HCT116 (cell line): ENCODE results near the gene NTSR1. TPM values are rescaled to one million over a fixed set of nuclear protein-coding genes. Genes with fewer than 3 reads are reported as not detected.

Experiments
- ATAC-seq: fragments of 200-7000 bp; cut with Tn5 transposase; 2 replicates; pipeline ENCODE4 v1.9.1; 2020; ENCODE audit warnings: mild to moderate bottlenecking, moderate library complexity
- BruUV-seq: library from RNA; stranded (reverse); fragments of 400-500 nt; replicated peaks from 2 replicates; lab custom pipeline; 2021; lab: Mats Ljungman, UMichigan
- CTCF ChIA-PET: fragments of 300-600 bp; sonication (Branson Sonifier 250); formaldehyde crosslinking; loops from one replicate; lab custom pipeline; 2021; ENCODE audit warnings: antibody characterized with exemption; lab: Charles Lee
- POLR2A ChIA-PET: fragments of 300-600, 350-600 bp; sonication (Branson Sonifier 250); formaldehyde crosslinking; loops from one replicate; lab custom pipeline; 2021; ENCODE audit warnings: antibody characterized with exemption; lab: Charles Lee
- RAD21 ChIA-PET, 2 experiments: fragments of 300-600 bp; sonication (Branson Sonifier 250); formaldehyde crosslinking; loops; one replicate each; lab custom pipeline; 2023; ENCODE audit warnings: low total read pairs in 2 of 2; ENCODE audit not compliant: uncharacterized antibody in 2 of 2, unreplicated experiment in 2 of 2, low non-redundant PET in 1 of 2; lab: Charles Lee
- DNase-seq: peaks from one replicate; pipeline ENCODE4 v3.0.0-alpha.2; 2010; ENCODE audit warnings: low read depth, low spot score
- H2AFZ ChIP-seq: fragments of 200-600 bp; shearing (Covaris generic), sonication (generic); 2 replicates; pipeline ENCODE4 v1.6.1; 2017; ENCODE audit warnings: low read depth, mixed run types, mixed read lengths, antibody characterized with exemption, low read length; ENCODE audit not compliant: poor library complexity, severe bottlenecking
- H3K27ac ChIP-seq: 2 replicates; pipeline ENCODE4 v1.5.1; 2012; ENCODE audit warnings: low read depth, low read length
- H3K27me3 ChIP-seq: fragments of 200-600 bp; sonication (generic); 2 replicates; pipeline ENCODE4 v1.6.1; 2016; ENCODE audit warnings: mixed run types, low read length, mixed read lengths; ENCODE audit not compliant: insufficient read depth
- H3K36me3 ChIP-seq, 2 experiments: fragments of 200-500 bp in 1 of 2; fragments of 200-600 bp in 1 of 2; sonication (Bioruptor generic) in 1 of 2; sonication (generic) in 1 of 2; 2 replicates each; pipeline versions ENCODE4 v1.5.1 to v1.6.1; 2014 to 2016; ENCODE audit warnings: low read length in 2 of 2, inconsistent platforms in 1 of 2, mixed read lengths in 1 of 2, mixed run types in 1 of 2; ENCODE audit not compliant: insufficient read depth in 2 of 2, control insufficient read depth in 1 of 2
- H3K4me1 ChIP-seq, 2 experiments: fragments of 200-600 bp in 1 of 2; sonication (generic) in 1 of 2; 2 replicates each; pipeline versions ENCODE4 v1.5.1 to v1.6.1; 2012 to 2017; ENCODE audit warnings: low read length in 2 of 2, inconsistent platforms in 1 of 2, mild to moderate bottlenecking in 1 of 2, mixed read lengths in 1 of 2, mixed run types in 1 of 2, moderate library complexity in 1 of 2; ENCODE audit not compliant: insufficient read depth in 2 of 2, control insufficient read depth in 1 of 2
- H3K4me2 ChIP-seq: fragments of 200-600 bp; sonication (generic); 2 replicates; pipeline ENCODE4 v1.6.1; 2017; ENCODE audit warnings: mixed run types, low read length, mixed read lengths
- H3K4me3 ChIP-seq, 2 experiments: fragments of 200-600 bp in 1 of 2; sonication (generic) in 1 of 2; replicated peaks in 1 of 2; 2 replicates each; pipeline ENCODE4 v1.5.1; 2011 to 2016; ENCODE audit warnings: low read length in 2 of 2, control low read depth in 1 of 2, low read depth in 1 of 2, mild to moderate bottlenecking in 1 of 2, mixed read lengths in 1 of 2, mixed run types in 1 of 2
- H3K79me2 ChIP-seq: fragments of 200-600 bp; sonication (generic); 2 replicates; pipeline ENCODE4 v1.6.1; 2017; ENCODE audit warnings: mild to moderate bottlenecking, mixed run types, low read length, moderate library complexity, mixed read lengths; ENCODE audit not compliant: insufficient read depth
- H3K9ac ChIP-seq: fragments of 200-600 bp; sonication (generic); 2 replicates; pipeline ENCODE4 v1.6.1; 2016; ENCODE audit warnings: low read length, mixed read lengths
- H3K9me2 ChIP-seq: fragments of 200-600 bp; sonication (generic), shearing (Covaris generic); 2 replicates; pipeline ENCODE4 v1.6.1; 2017; ENCODE audit warnings: mixed run types, mild to moderate bottlenecking, moderate library complexity; ENCODE audit not compliant: insufficient read depth
- H3K9me3 ChIP-seq, 2 experiments: fragments of 200-500 bp in 1 of 2; fragments of 200-600 bp in 1 of 2; sonication (Bioruptor generic) in 1 of 2; sonication (generic) in 1 of 2; 2 replicates each; pipeline ENCODE4 v1.6.1; 2014 to 2017; ENCODE audit warnings: low read length in 2 of 2, mixed read lengths in 2 of 2, inconsistent platforms in 1 of 2, low read depth in 1 of 2, mild to moderate bottlenecking in 1 of 2, mixed run types in 1 of 2, moderate library complexity in 1 of 2; ENCODE audit not compliant: control insufficient read depth in 1 of 2, insufficient read depth in 1 of 2
- H4K20me1 ChIP-seq: fragments of 200-600 bp; sonication (generic), shearing (Covaris generic); 2 replicates; pipeline ENCODE4 v1.6.1; 2017; ENCODE audit warnings: mixed run types, mild to moderate bottlenecking, moderate library complexity; ENCODE audit not compliant: insufficient read depth
- CBX3 ChIP-seq: IDR thresholded peaks from 2 replicates; pipeline ENCODE4 v1.6.1; 2012; ENCODE audit warnings: low read depth
- CEBPB ChIP-seq: IDR thresholded peaks from 2 replicates; pipeline ENCODE4 v1.6.1; 2012; ENCODE audit warnings: low read depth
- CTCF ChIP-seq, 3 experiments: fragments of 200-600 bp in 1 of 3; sonication (generic) in 1 of 3; IDR thresholded peaks in 2 of 3; conservative IDR thresholded peaks in 1 of 3; 2 replicates each; pipeline ENCODE4 v1.5.1; 2012 to 2017; ENCODE audit warnings: low read depth in 2 of 3, low read length in 2 of 3, antibody characterized with exemption in 1 of 3, borderline replicate concordance in 1 of 3, control low read depth in 1 of 3, mild to moderate bottlenecking in 1 of 3, mixed read lengths in 1 of 3, mixed run types in 1 of 3, moderate library complexity in 1 of 3; ENCODE audit not compliant: insufficient read depth in 1 of 3
- EGR1 ChIP-seq: IDR thresholded peaks from 2 replicates; pipeline ENCODE4 v1.6.1; 2012; ENCODE audit warnings: low read depth
- EZH2phosphoT487 ChIP-seq: fragments of 200-600 bp; IDR thresholded peaks from 2 replicates; pipeline ENCODE4 v1.6.1; 2018; ENCODE audit warnings: antibody characterized with exemption, borderline replicate concordance
- FOSL1 ChIP-seq: IDR thresholded peaks from 2 replicates; pipeline ENCODE4 v1.6.1; 2012; ENCODE audit warnings: low read depth
- MAX ChIP-seq: IDR thresholded peaks from 2 replicates; pipeline ENCODE4 v1.6.1; 2012
- RAD21 ChIP-seq: IDR thresholded peaks from 2 replicates; pipeline ENCODE4 v1.6.1; 2012; ENCODE audit warnings: low read depth, mild to moderate bottlenecking
- SIN3A ChIP-seq: IDR thresholded peaks from 2 replicates; pipeline ENCODE4 v1.6.1; 2012; ENCODE audit warnings: low read depth
- SP1 ChIP-seq: IDR thresholded peaks from 2 replicates; pipeline ENCODE4 v1.6.1; 2012; ENCODE audit warnings: low read depth
- SRF ChIP-seq: IDR thresholded peaks from 2 replicates; pipeline ENCODE4 v1.6.1; 2012; ENCODE audit warnings: low read depth
- TCF7L2 ChIP-seq: IDR thresholded peaks from 2 replicates; pipeline ENCODE4 v1.7.0; 2011; ENCODE audit warnings: borderline replicate concordance, inconsistent platforms; ENCODE audit not compliant: insufficient read depth, insufficient read length; ENCODE audit errors: extremely low read depth
- ZBTB33 ChIP-seq: IDR thresholded peaks from 2 replicates; pipeline ENCODE4 v1.6.1; 2011; ENCODE audit warnings: mild to moderate bottlenecking, low read length, moderate library complexity; ENCODE audit not compliant: insufficient replicate concordance; ENCODE audit errors: extremely low read depth
- ZFX ChIP-seq: fragments of 450-650 bp; IDR thresholded peaks from 2 replicates; pipeline ENCODE4 v1.6.1; 2017
- intact Hi-C: fragments of 100-400 bp; cut with micrococcal nuclease; formaldehyde crosslinking; loops from 2 replicates; pipeline ENCODE4 v1.10.0; 2022
- total RNA-seq: library from RNA; stranded (reverse); gene quantifications from one replicate; pipeline ENCODE4 v1.2.1, GENCODE V29; 2021; ENCODE audit not compliant: unreplicated experiment
- TF ChIP-seq, protein P1 (sequence below): IDR thresholded peaks from 2 replicates; pipeline ENCODE4 v1.6.1; 2012

Gene NTSR1
- total RNA-seq, 1 experiment from 2014 or later: 187 TPM

- TF ChIP-seq CTCF (IDR thresholded peaks at IDR 0.05 in 2 of 3, conservative IDR thresholded peaks at IDR 0.05 in 1 of 3; ENCODE audit: borderline replicate concordance in 1 of 3, insufficient read depth in 1 of 3, low read depth in 2 of 3, low read length in 2 of 3) (no peak), CEBPB (no peak), EZH2phosphoT487 (no peak), TCF7L2 (no peak), ZBTB33 (no peak), SRF (no peak), SP1 (no peak), FOSL1 (no peak), MAX (no peak), EGR1 (no peak), RAD21 (no peak), ZFX (no peak), SIN3A (no peak), CBX3 (no peak)
- TF ChIP-seq, protein P1, sequence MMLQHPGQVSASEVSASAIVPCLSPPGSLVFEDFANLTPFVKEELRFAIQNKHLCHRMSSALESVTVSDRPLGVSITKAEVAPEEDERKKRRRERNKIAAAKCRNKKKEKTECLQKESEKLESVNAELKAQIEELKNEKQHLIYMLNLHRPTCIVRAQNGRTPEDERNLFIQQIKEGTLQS: no peak
- TF ChIP-seq, all 23 proteins: peak for 0
- Histone ChIP-seq H3K9me3 (no peaks in the 10 kb centered on the region), H3K27ac (peak overlapping the region; percentile 1; the same call in 1 of the 2 replicates), H3K4me1 (peaks cover 29 to 83% of the 10 kb centered on the region in 2 experiments; a peak in 3 of 4 replicates), H3K79me2 (peaks cover 100% of the 10 kb centered on the region), H3K27me3 (no peaks in the 10 kb centered on the region), H3K36me3 (peaks cover 29 to 89% of the 10 kb centered on the region in 2 experiments), H4K20me1 (peaks cover 33% of the 10 kb centered on the region; the same call in 1 of the 2 replicates), H3K4me2 (peak overlapping the region; percentile 37), H3K9me2 (no peaks in the 10 kb centered on the region), H2AFZ (no peak overlapping the region), H3K9ac (no peak overlapping the region), H3K4me3 (no peak overlapping the region)
- ChIA-PET POLR2A (no interaction called here), CTCF (interaction anchor here (1.0 kb wide), 1 partner anchor 11 kb away, joined by 3 read pairs; no protein-coding TSS in a partner anchor), RAD21 (no interaction called here)
- no peak for ATAC-seq
- DNase-seq: no peak
- intact Hi-C loops: no loop called here
- no TSS peak for BruUV-seq
These were observed 5.4 kb downstream of the NTSR1 start for GRCh38 chr20:62714006-62714405.
